22Rv1 (cell line): ENCODE results near the gene LRRC43.

Experiments used
- CTCF ChIP-seq: fragments of 450-650 bp; IDR thresholded peaks from 2 replicates; pipeline ENCODE4 v1.5.1; 2017; ENCODE audit warnings: mild to moderate bottlenecking
- ZFX ChIP-seq: fragments of 450-650 bp; IDR thresholded peaks from 2 replicates; pipeline ENCODE4 v1.6.1; 2017; ENCODE audit warnings: antibody characterized with exemption, borderline replicate concordance

GRCh38 chr12:122206111-122206881 lies 23.4 kb downstream of the LRRC43 start:
- TF ChIP-seq CTCF = no peak
- TF ChIP-seq ZFX = no peak
